Astrocyte of the cerebellum (primary cell): Measurements from ENCODE around the gene TNNI2.

ENCODE experiments used
- DNase-seq: peaks from one replicate; pipeline ENCODE4 v3.0.0-alpha.2; 2011; ENCODE audit warnings: low read depth
- H3K4me3 ChIP-seq: 2 replicates; pipeline ENCODE4 v1.5.1; 2011; ENCODE audit warnings: mild to moderate bottlenecking, low read depth, low read length, moderate library complexity
- CTCF ChIP-seq: IDR thresholded peaks from 2 replicates; pipeline ENCODE4 v1.5.1; 2012; ENCODE audit warnings: low read length, low read depth, moderate library complexity, mild to moderate bottlenecking; ENCODE audit errors: missing control alignments
- in situ Hi-C: cut with HindIII; loops from 2 replicates; pipeline ENCODE4 v1.10.0; 2017; ENCODE audit warnings: low sequenced_read_pairs

TNNI2 gene

GRCh38 chr11:1869427-1870325 lies 30.9 kb downstream of the TNNI2 start:
- in situ Hi-C loops = no loop called here
- no peak for DNase-seq
- H3K4me3 ChIP-seq = no peak overlapping the region
- TF ChIP-seq CTCF = peak; percentile 39

- in situ Hi-C loops = no loop called here
- no peak overlapping the region for H3K4me3 ChIP-seq
- no peak for DNase-seq
- TF ChIP-seq CTCF = no peak
Measured at GRCh38 chr11:1870326-1870696, 31.5 kb downstream of the TNNI2 start.

- TF ChIP-seq CTCF = no peak
- in situ Hi-C loops = no loop called here
- no peak for DNase-seq
- H3K4me3 ChIP-seq = no peak overlapping the region
Measured at GRCh38 chr11:1870721-1871466, 32.1 kb downstream of the TNNI2 start.

GRCh38 chr11:1871531-1871930 lies 32.8 kb downstream of the TNNI2 start:
- in situ Hi-C loops = no loop called here

GRCh38 chr11:1872267-1872985 lies 33.6 kb downstream of the TNNI2 start:
- DNase-seq = no peak
- in situ Hi-C loops = no loop called here
- no peak overlapping the region for H3K4me3 ChIP-seq
- no peak for TF ChIP-seq CTCF

More at GRCh38 chr11:1871531-1871930, 32.8 kb downstream of the TNNI2 start:
- TF ChIP-seq CTCF = no peak
- no peak overlapping the region for H3K4me3 ChIP-seq
- no peak for DNase-seq
